Measurements from ENCODE around the gene HDAC6.
"Not testable (repeated sequence)": the region's sequence is repeated elsewhere in the genome, so short reads cannot be mapped to it uniquely, and the experiment has no call there.

HDAC6 gene

DNA sequence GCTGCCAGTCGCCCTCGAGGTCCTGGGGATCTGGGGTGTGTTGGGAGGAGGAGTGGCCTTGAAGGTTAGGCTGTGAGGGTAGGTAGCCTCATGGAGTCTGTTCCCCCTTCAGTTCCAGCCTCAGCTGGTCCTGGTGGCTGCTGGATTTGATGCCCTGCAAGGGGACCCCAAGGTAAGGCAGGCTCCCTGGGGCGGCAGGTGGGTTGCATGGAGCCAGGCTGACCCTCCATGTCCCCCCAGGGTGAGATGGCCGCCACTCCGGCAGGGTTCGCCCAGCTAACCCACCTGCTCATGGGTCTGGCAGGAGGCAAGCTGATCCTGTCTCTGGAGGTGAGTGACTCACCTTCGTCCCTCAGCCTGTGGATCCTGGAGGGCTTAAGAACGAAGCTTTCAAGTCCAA is 12.9 kb downstream of the HDAC6 start:
- H3K36me3 Mint-ChIP-seq (ENCODE audit: low read depth) = peaks cover 24% of the 10 kb centered on the region
- H3K4me3 Mint-ChIP-seq = no peak overlapping the region
- no peaks in the 10 kb centered on the region for H3K27me3 Mint-ChIP-seq (ENCODE audit: low read depth)
- TF ChIP-seq, protein P1, sequence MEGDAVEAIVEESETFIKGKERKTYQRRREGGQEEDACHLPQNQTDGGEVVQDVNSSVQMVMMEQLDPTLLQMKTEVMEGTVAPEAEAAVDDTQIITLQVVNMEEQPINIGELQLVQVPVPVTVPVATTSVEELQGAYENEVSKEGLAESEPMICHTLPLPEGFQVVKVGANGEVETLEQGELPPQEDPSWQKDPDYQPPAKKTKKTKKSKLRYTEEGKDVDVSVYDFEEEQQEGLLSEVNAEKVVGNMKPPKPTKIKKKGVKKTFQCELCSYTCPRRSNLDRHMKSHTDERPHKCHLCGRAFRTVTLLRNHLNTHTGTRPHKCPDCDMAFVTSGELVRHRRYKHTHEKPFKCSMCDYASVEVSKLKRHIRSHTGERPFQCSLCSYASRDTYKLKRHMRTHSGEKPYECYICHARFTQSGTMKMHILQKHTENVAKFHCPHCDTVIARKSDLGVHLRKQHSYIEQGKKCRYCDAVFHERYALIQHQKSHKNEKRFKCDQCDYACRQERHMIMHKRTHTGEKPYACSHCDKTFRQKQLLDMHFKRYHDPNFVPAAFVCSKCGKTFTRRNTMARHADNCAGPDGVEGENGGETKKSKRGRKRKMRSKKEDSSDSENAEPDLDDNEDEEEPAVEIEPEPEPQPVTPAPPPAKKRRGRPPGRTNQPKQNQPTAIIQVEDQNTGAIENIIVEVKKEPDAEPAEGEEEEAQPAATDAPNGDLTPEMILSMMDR (IDR thresholded peaks at IDR 0.05; ENCODE audit: unreplicated experiment in 3 of 3) = no peak
- no peaks in the 10 kb centered on the region for H3K4me1 Mint-ChIP-seq
- no peak overlapping the region for H3K27ac Mint-ChIP-seq
- peaks cover 7% of the 10 kb centered on the region for H3K9me3 Mint-ChIP-seq

DNA sequence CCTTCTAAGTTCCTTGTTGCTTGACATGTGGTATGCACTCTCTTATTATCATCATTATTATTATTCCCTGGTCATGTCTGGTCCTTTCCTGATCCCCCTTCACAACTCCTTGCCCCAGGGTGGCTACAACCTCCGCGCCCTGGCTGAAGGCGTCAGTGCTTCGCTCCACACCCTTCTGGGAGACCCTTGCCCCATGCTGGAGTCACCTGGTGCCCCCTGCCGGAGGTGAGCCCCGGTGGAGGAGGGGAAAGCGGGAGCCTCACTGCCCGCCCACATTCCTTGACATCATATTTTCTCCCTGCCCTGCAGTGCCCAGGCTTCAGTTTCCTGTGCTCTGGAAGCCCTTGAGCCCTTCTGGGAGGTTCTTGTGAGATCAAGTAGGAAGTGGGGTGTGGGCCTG is 13.4 kb downstream of the HDAC6 start:
- no peak overlapping the region for H3K27ac Mint-ChIP-seq
- TF ChIP-seq, protein P1 (IDR thresholded peaks at IDR 0.05; ENCODE audit: unreplicated experiment in 3 of 3) = no peak
- no peak overlapping the region for H3K4me3 Mint-ChIP-seq
- no peaks in the 10 kb centered on the region for H3K4me1 Mint-ChIP-seq
- peaks cover 28% of the 10 kb centered on the region for H3K36me3 Mint-ChIP-seq (ENCODE audit: low read depth)
- H3K9me3 Mint-ChIP-seq = peaks cover 7% of the 10 kb centered on the region
- H3K27me3 Mint-ChIP-seq (ENCODE audit: low read depth) = no peaks in the 10 kb centered on the region

DNA sequence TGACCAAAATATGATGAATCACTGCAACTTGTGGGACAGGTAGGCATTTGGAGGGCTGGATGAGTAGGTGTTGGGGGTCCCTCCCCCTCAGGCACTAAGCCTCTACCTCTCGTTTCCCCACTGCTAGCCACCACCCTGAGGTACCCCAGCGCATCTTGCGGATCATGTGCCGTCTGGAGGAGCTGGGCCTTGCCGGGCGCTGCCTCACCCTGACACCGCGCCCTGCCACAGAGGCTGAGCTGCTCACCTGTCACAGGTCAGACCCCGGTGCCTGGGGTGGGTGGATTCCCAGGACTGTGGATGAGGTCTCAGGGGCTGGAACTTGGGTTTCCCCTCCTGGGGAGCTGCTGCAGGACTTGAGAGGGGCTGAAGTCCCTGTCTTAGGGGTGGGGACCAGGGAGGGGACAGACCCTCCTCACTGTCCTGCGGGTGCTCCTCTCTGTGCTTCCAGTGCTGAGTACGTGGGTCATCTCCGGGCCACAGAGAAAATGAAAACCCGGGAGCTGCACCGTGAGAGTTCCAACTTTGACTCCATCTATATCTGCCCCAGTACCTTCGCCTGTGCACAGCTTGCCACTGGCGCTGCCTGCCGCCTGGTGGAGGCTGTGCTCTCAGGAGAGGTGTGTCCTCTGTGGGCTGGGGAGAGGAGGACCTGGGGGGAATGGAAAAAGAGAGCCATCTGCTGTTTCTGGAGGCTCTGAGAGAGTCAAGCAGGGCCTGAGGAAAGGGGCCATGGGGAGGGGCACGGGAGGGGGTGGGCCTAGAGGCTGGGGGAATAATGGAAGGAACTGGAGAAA is 14.3 kb downstream of the HDAC6 start:
- Mint-ChIP-seq H3K27me3 (ENCODE audit: low read depth) (no peaks in the 10 kb centered on the region), H3K4me1 (no peaks in the 10 kb centered on the region), H3K4me3 (no peak overlapping the region), H3K36me3 (ENCODE audit: low read depth) (peaks cover 28% of the 10 kb centered on the region), H3K27ac (no peak overlapping the region), H3K9me3 (peaks cover 7% of the 10 kb centered on the region)
- TF ChIP-seq, protein P1 (IDR thresholded peaks at IDR 0.05; ENCODE audit: unreplicated experiment in 3 of 3) = no peak

DNA sequence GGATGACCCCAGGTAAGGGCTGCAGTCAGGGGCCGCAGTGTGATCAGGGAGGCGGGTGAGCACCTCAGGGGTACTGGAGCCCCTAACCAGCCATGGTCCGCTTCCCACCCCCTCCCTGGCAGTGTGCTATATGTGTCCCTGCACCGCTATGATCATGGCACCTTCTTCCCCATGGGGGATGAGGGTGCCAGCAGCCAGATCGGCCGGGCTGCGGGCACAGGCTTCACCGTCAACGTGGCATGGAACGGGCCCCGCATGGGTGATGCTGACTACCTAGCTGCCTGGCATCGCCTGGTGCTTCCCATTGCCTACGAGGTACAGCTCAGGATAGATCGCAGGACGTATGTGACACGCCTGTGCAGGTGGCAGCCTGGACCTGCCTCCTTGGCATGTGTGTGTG is 16.2 kb downstream of the HDAC6 start:
- no peak overlapping the region for H3K27ac Mint-ChIP-seq
- H3K4me1 Mint-ChIP-seq = no peaks in the 10 kb centered on the region
- TF ChIP-seq, protein P1 (IDR thresholded peaks at IDR 0.05; ENCODE audit: unreplicated experiment in 3 of 3) = no peak
- peaks cover 10% of the 10 kb centered on the region for H3K9me3 Mint-ChIP-seq
- H3K36me3 Mint-ChIP-seq (ENCODE audit: low read depth) = peaks cover 31% of the 10 kb centered on the region
- H3K4me3 Mint-ChIP-seq = no peak overlapping the region
- no peaks in the 10 kb centered on the region for H3K27me3 Mint-ChIP-seq (ENCODE audit: low read depth)

DNA sequence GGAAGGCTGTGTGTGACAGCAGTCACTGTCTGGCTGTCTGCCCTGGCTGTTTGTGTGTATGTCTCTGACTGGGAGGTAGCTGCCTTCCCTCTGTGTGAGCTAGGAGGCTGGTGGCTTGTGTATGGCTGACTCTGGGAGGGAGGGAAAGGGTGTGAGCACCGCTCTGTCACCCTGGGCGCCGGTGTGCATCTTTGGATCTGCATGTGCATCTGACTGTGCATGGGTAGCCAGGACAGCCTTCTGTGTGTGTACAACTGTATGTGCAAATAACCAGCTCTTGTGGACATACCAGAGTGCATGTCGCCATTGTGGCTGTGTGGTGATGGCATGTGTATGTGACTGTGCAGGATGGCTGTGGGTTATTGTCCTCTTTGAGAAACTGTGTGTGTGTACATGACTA is 17.0 kb downstream of the HDAC6 start:
- Mint-ChIP-seq H3K27ac (no peak overlapping the region), H3K27me3 (ENCODE audit: low read depth) (no peaks in the 10 kb centered on the region), H3K36me3 (ENCODE audit: low read depth) (peaks cover 31% of the 10 kb centered on the region), H3K4me3 (no peak overlapping the region), H3K4me1 (no peaks in the 10 kb centered on the region), H3K9me3 (peaks cover 10% of the 10 kb centered on the region)
- TF ChIP-seq, protein P1 (IDR thresholded peaks at IDR 0.05; ENCODE audit: unreplicated experiment in 3 of 3) = no peak

DNA sequence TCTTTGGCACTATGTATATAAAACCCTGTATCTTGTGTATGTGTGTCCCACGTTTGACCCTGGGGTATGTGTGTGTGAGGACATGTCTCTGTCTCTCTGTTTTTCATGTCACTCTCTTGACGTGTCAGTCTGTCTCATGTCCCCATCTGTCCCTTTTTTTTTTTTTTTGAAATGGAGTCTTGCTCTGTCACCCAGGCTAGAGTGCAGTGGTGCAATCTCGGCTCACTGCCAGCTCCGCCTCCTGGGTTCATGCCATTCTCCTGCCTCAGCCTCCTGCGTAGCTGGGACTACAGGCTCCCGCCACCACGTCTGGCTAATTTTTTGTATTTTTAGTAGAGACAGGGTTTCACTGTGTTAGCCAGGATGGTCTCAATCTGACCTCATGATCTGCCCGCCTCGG is 17.5 kb downstream of the HDAC6 start:
- H3K9me3 Mint-ChIP-seq; H3K27me3 Mint-ChIP-seq (ENCODE audit: low read depth); H3K4me3 Mint-ChIP-seq; H3K4me1 Mint-ChIP-seq; H3K27ac Mint-ChIP-seq: not testable (repeated sequence)
- peaks cover 32% of the 10 kb centered on the region for H3K36me3 Mint-ChIP-seq (ENCODE audit: low read depth)

All from nephron (organoid).